SK-N-SH treated with all-trans-retinoic acid at 6 μM for 48 hours (cell line): ENCODE data around the gene C10orf120.

Experiments
- CREB5 ChIP-seq: fragments of 250-450 bp; sonication (Bioruptor Pico); IDR thresholded peaks from 2 replicates; pipeline ENCODE4 v1.5.1; 2020; ENCODE audit warnings: low read depth, mild to moderate bottlenecking, moderate library complexity
- PATZ1 ChIP-seq: fragments of 250-450 bp; sonication (Bioruptor Pico); IDR thresholded peaks from 2 replicates; pipeline ENCODE4 v1.8.0; 2020; ENCODE audit warnings: mild to moderate bottlenecking, moderate library complexity, borderline replicate concordance
- PPARA ChIP-seq: fragments of 250-450 bp; sonication (Bioruptor Pico); IDR thresholded peaks from 2 replicates; pipeline ENCODE4 v1.5.0; 2020; ENCODE audit warnings: mild to moderate bottlenecking, borderline replicate concordance
- RARB ChIP-seq: fragments of 250-450 bp; sonication (Bioruptor Pico); IDR thresholded peaks from 2 replicates; pipeline ENCODE4 v1.8.0; 2021; ENCODE audit warnings: mild to moderate bottlenecking, moderate library complexity
- SNAI2 ChIP-seq: fragments of 250-450 bp; sonication (Bioruptor Pico); IDR thresholded peaks from 2 replicates; pipeline ENCODE4 v1.5.0; 2020; ENCODE audit warnings: mild to moderate bottlenecking, moderate library complexity
- TOX ChIP-seq: fragments of 250-450 bp; sonication (Bioruptor Pico); IDR thresholded peaks from 2 replicates; pipeline ENCODE4 v1.8.0; 2021; ENCODE audit warnings: mild to moderate bottlenecking, moderate library complexity, borderline replicate concordance
- TSHZ2 ChIP-seq: fragments of 250-450 bp; sonication (Bioruptor Pico); IDR thresholded peaks from 2 replicates; pipeline ENCODE4 v1.5.0; 2020; ENCODE audit warnings: mild to moderate bottlenecking, moderate library complexity
- ZC3H10 ChIP-seq: fragments of 250-450 bp; sonication (Bioruptor Pico); IDR thresholded peaks from 2 replicates; pipeline ENCODE4 v1.5.1; 2021; ENCODE audit warnings: mild to moderate bottlenecking, moderate library complexity
- ZFP3 ChIP-seq: fragments of 250-450 bp; sonication (Bioruptor Pico); IDR thresholded peaks from 2 replicates; pipeline ENCODE4 v1.5.0; 2020; ENCODE audit warnings: mild to moderate bottlenecking, moderate library complexity
- ZFP30 ChIP-seq: fragments of 450-650 bp; formaldehyde crosslinking; IDR thresholded peaks from 2 replicates; pipeline ENCODE4 v1.5.0; 2022; ENCODE audit warnings: mild to moderate bottlenecking, moderate library complexity
- ZNF565 ChIP-seq: fragments of 450-650 bp; formaldehyde crosslinking; conservative IDR thresholded peaks from 2 replicates; pipeline ENCODE4 v1.5.0; 2020; ENCODE audit warnings: low read depth, mild to moderate bottlenecking, moderate library complexity
- ZNF70 ChIP-seq: fragments of 450-650 bp; formaldehyde crosslinking; IDR thresholded peaks from 2 replicates; pipeline ENCODE4 v1.5.0; 2020; ENCODE audit warnings: mild to moderate bottlenecking, moderate library complexity

GRCh38 chr10:122721111-122721510 is 21.5 kb upstream of the C10orf120 start:
- TF ChIP-seq CREB5 (CRISPR knock-in tag) (no peak), TOX (CRISPR knock-in tag) (no peak), ZFP30 (no peak), ZNF70 (CRISPR knock-in tag) (no peak), PATZ1 (CRISPR knock-in tag) (no peak), ZNF565 (CRISPR knock-in tag) (no peak), ZC3H10 (CRISPR knock-in tag) (no peak), TSHZ2 (CRISPR knock-in tag) (no peak), PPARA (CRISPR knock-in tag) (no peak), RARB (CRISPR knock-in tag) (no peak), ZFP3 (CRISPR knock-in tag) (no peak), SNAI2 (CRISPR knock-in tag) (no peak)
